Measurements from ENCODE around the gene XRN1. TPM values are rescaled to one million over a fixed set of nuclear protein-coding genes. Genes with fewer than 3 reads are reported as not detected.

XRN1 gene
- total RNA-seq, 2 experiments from 2014 or later = 85.7 to 97.6 TPM

DNA sequence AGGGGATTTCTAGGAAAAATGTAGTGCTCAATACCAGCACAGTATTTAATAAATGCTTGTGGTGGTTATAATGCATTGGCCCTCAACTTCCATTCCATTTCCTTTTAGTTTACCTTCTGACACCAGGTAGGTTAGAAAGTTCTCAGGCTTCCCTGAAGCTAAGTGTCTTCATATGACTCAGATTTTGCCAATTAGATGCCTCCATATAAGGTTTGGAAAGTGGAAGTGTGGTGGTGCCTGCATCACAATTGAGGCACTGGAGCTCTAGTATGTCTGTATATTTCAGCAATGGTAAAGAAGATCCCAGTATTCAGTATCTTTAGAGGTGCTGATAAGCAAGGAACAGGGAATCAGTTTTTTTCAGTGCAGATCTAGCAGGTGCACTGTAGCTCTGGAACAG lies 18.3 kb downstream of the XRN1 start:
- no peak for ATAC-seq (ENCODE audit: poor library complexity)

DNA sequence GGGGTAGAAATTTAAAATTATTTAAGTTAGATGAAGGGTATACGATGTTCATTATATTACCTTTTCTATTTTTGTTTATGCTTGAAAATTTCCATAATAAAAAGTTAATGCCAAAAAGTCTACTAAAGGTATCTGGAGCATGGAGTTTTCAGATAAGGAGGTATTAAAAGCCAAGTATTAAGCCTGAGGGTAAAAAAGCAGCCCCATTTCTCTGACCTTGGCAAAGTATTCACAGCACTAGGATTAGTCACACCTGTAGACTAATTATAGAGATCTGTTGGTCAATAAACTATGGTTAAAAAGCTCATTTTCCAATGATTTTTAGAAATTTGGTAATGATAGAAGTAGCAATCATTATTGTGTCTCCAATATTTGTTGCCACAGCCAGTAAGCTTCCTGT lies 23.1 kb downstream of the XRN1 start:
- TF ChIP-seq CTCF (IDR thresholded peaks at IDR 0.05) = no peak
- CTCF ChIA-PET = no interaction called here
- H3K36me3 Mint-ChIP-seq (ENCODE audit: low read depth) = peaks cover 85% of the 10 kb centered on the region
- DNase-seq (no peak), ATAC-seq (ENCODE audit: poor library complexity) (no peak)
- Histone ChIP-seq H3K4me1 (ENCODE audit: insufficient read depth, low read length) (no peaks in the 10 kb centered on the region), H3K9me3 (ENCODE audit: control insufficient read depth in 1 of 2, insufficient read depth in 1 of 2, low read length in 2 of 2) (no peaks in the 10 kb centered on the region), H3K4me3 (ENCODE audit: low read length) (no peak overlapping the region), H3K27me3 (ENCODE audit: control insufficient read depth in 1 of 2, insufficient read depth in 2 of 2, low read length in 2 of 2) (no peaks in the 10 kb centered on the region), H3K27ac (ENCODE audit: low read depth in 1 of 2, low read length in 2 of 2) (no peak overlapping the region), H3K36me3 (ENCODE audit: insufficient read depth, low read length) (peaks cover 66% of the 10 kb centered on the region)
- intact Hi-C loops (cut with DNase I, micrococcal nuclease) = loop anchor here in 1 of 2 experiments (5.0 kb wide), 1 partner anchor 47 kb away; no protein-coding TSS in a partner anchor
- no peaks in the 10 kb centered on the region for H3K9me3 Mint-ChIP-seq
- H3K27me3 Mint-ChIP-seq = no peaks in the 10 kb centered on the region
- H3K4me1 Mint-ChIP-seq (ENCODE audit: low read depth) = peaks cover 11% of the 10 kb centered on the region
- no peak overlapping the region for H3K4me3 Mint-ChIP-seq
- H3K27ac Mint-ChIP-seq = no peak overlapping the region
- POLR2A ChIA-PET = no interaction called here

More for the DNA sequence above, 18.3 kb downstream of the XRN1 start:
- Mint-ChIP-seq H3K4me3 (no peak overlapping the region), H3K9me3 (no peaks in the 10 kb centered on the region), H3K36me3 (ENCODE audit: low read depth) (peaks cover 76% of the 10 kb centered on the region), H3K27ac (no peak overlapping the region), H3K27me3 (no peaks in the 10 kb centered on the region), H3K4me1 (ENCODE audit: low read depth) (peaks cover 22% of the 10 kb centered on the region)
- ChIA-PET POLR2A (no interaction called here), CTCF (no interaction called here)
- Histone ChIP-seq H3K36me3 (ENCODE audit: insufficient read depth, low read length) (peaks cover 58% of the 10 kb centered on the region), H3K9me3 (ENCODE audit: control insufficient read depth in 1 of 2, insufficient read depth in 1 of 2, low read length in 2 of 2) (no peaks in the 10 kb centered on the region), H3K27me3 (ENCODE audit: control insufficient read depth in 1 of 2, insufficient read depth in 2 of 2, low read length in 2 of 2) (no peaks in the 10 kb centered on the region), H3K4me3 (ENCODE audit: low read length) (no peak overlapping the region), H3K4me1 (ENCODE audit: insufficient read depth, low read length) (no peaks in the 10 kb centered on the region), H3K27ac (ENCODE audit: low read depth in 1 of 2, low read length in 2 of 2) (no peak overlapping the region)
- TF ChIP-seq CTCF (IDR thresholded peaks at IDR 0.05) = no peak
- intact Hi-C loops (cut with DNase I, micrococcal nuclease) = no loop called here
- no peak for DNase-seq

- Mint-ChIP-seq H3K4me1 (ENCODE audit: low read depth) (no peaks in the 10 kb centered on the region), H3K27me3 (no peaks in the 10 kb centered on the region), H3K9me3 (no peaks in the 10 kb centered on the region), H3K36me3 (ENCODE audit: low read depth) (peaks cover 84% of the 10 kb centered on the region), H3K4me3 (no peak overlapping the region), H3K27ac (no peak overlapping the region)
- no peaks in the 10 kb centered on the region for H3K27me3 ChIP-seq (ENCODE audit: control insufficient read depth in 1 of 2, insufficient read depth in 2 of 2, low read length in 2 of 2)
- ATAC-seq (ENCODE audit: poor library complexity) (no peak), DNase-seq (no peak)
- CTCF ChIA-PET = no interaction called here
- H3K4me3 ChIP-seq (ENCODE audit: low read length) = no peak overlapping the region
- H3K9me3 ChIP-seq (ENCODE audit: control insufficient read depth in 1 of 2, insufficient read depth in 1 of 2, low read length in 2 of 2) = no peaks in the 10 kb centered on the region
- TF ChIP-seq CTCF (IDR thresholded peaks at IDR 0.05) = no peak
- intact Hi-C loops (cut with DNase I, micrococcal nuclease) = no loop called here
- no peaks in the 10 kb centered on the region for H3K4me1 ChIP-seq (ENCODE audit: insufficient read depth, low read length)
- peaks cover 89% of the 10 kb centered on the region for H3K36me3 ChIP-seq (ENCODE audit: insufficient read depth, low read length)
- POLR2A ChIA-PET = no interaction called here
- H3K27ac ChIP-seq (ENCODE audit: low read depth in 1 of 2, low read length in 2 of 2) = no peak overlapping the region
Measured at GRCh38 chr3:142418926-142419592, 28.8 kb downstream of the XRN1 start.
